ENCODE data around the gene HOOK1.

GRCh38 chr1:59814901-59815825 is at the start of gene HOOK1:
- TF ChIP-seq, protein P1, sequence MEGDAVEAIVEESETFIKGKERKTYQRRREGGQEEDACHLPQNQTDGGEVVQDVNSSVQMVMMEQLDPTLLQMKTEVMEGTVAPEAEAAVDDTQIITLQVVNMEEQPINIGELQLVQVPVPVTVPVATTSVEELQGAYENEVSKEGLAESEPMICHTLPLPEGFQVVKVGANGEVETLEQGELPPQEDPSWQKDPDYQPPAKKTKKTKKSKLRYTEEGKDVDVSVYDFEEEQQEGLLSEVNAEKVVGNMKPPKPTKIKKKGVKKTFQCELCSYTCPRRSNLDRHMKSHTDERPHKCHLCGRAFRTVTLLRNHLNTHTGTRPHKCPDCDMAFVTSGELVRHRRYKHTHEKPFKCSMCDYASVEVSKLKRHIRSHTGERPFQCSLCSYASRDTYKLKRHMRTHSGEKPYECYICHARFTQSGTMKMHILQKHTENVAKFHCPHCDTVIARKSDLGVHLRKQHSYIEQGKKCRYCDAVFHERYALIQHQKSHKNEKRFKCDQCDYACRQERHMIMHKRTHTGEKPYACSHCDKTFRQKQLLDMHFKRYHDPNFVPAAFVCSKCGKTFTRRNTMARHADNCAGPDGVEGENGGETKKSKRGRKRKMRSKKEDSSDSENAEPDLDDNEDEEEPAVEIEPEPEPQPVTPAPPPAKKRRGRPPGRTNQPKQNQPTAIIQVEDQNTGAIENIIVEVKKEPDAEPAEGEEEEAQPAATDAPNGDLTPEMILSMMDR (IDR thresholded peaks at IDR 0.05; ENCODE audit: low read length): no peak
- no peak for TF ChIP-seq EZH2 (IDR thresholded peaks at IDR 0.05; ENCODE audit: borderline replicate concordance, low read length)
